HG03175 (cell line): Measurements from ENCODE around the gene TUBA3C.
"Not testable (repeated sequence)": the region's sequence is repeated elsewhere in the genome, so short reads cannot be mapped to it uniquely, and the experiment has no call there.

Source experiments
- ATAC-seq: cut with Tn5 transposase; IDR thresholded peaks from one replicate; pipeline ENCODE4 v1.9.1; 2021; ENCODE audit warnings: mild to moderate bottlenecking, moderate library complexity; ENCODE audit not compliant: unreplicated experiment

The TUBA3C gene

GRCh38 chr13:19181621-19182485, at the start of gene TUBA3C:
TUBA3C (minus strand) TSS chr13:19181824; CDS start chr13:19181747, 77 bp downstream.
- ATAC-seq, result no peak

GRCh38 chr13:19207413-19207812, 25.8 kb upstream of the TUBA3C start:
- not testable (repeated sequence) for ATAC-seq

GRCh38 chr13:19192622-19193021, 11.0 kb upstream of the TUBA3C start:
- not testable (repeated sequence) for ATAC-seq

GRCh38 chr13:19189911-19190310, 8.3 kb upstream of the TUBA3C start:
- ATAC-seq, result not testable (repeated sequence)

GRCh38 chr13:19189368-19189767, 7.7 kb upstream of the TUBA3C start:
- ATAC-seq, result not testable (repeated sequence)

- peak; percentile 59 for ATAC-seq
These were observed 4.4 kb upstream of the TUBA3C start for GRCh38 chr13:19185865-19186645.

GRCh38 chr13:19185086-19185864, 3.7 kb upstream of the TUBA3C start:
- peak; percentile 33 for ATAC-seq

- no peak for ATAC-seq
These were observed 2.6 kb upstream of the TUBA3C start for GRCh38 chr13:19184176-19184575.

- ATAC-seq, result no peak
These were observed 2.1 kb upstream of the TUBA3C start for GRCh38 chr13:19183676-19184075.

GRCh38 chr13:19182536-19182935, 912 bp upstream of the TUBA3C start:
- ATAC-seq, result no peak

GRCh38 chr13:19181021-19181620, 503 bp downstream of the TUBA3C start:
- ATAC-seq, result no peak

GRCh38 chr13:19179916-19180315, 1.7 kb downstream of the TUBA3C start:
- ATAC-seq, result no peak

- no peak for ATAC-seq
These were observed 2.6 kb downstream of the TUBA3C start for GRCh38 chr13:19178901-19179593.

- not testable (repeated sequence) for ATAC-seq
These were observed 4.4 kb downstream of the TUBA3C start for GRCh38 chr13:19176981-19177776.

GRCh38 chr13:19173752-19174151, 7.9 kb downstream of the TUBA3C start:
- ATAC-seq, result no peak

- no peak for ATAC-seq
These were observed 9.0 kb downstream of the TUBA3C start for GRCh38 chr13:19172647-19173030.

- ATAC-seq, result no peak
These were observed 9.5 kb downstream of the TUBA3C start for GRCh38 chr13:19172007-19172646.

GRCh38 chr13:19171563-19171962, 10.1 kb downstream of the TUBA3C start:
- no peak for ATAC-seq

GRCh38 chr13:19169991-19170390, 11.6 kb downstream of the TUBA3C start:
- ATAC-seq, result no peak
